Measurements from ENCODE around the gene MARCHF10.
"Not testable (repeated sequence)": the region's sequence is repeated elsewhere in the genome, so short reads cannot be mapped to it uniquely, and the experiment has no call there.

MARCHF10 gene

GRCh38 chr17:62831066-62831465 is 23.0 kb upstream of the MARCHF10 start:
- not testable (repeated sequence) for H3K14ac ChIP-seq (ENCODE audit: low read length); H3K4me1 ChIP-seq (ENCODE audit: control insufficient read depth in 2 of 2, insufficient read depth in 1 of 2, low read depth in 1 of 2, low read length in 2 of 2); H2BK5ac ChIP-seq (ENCODE audit: low read length); H3K27ac ChIP-seq (replicated peaks; ENCODE audit: low read length); DNase-seq (ENCODE audit: low spot score); H3K4me3 ChIP-seq (ENCODE audit: low read length in 2 of 2); H3K4me2 ChIP-seq (ENCODE audit: insufficient read depth, low read length, poor library complexity, severe bottlenecking); H3K23ac ChIP-seq (ENCODE audit: low read depth, low read length, poor library complexity); H4K91ac ChIP-seq (ENCODE audit: low read depth, low read length, poor library complexity); H2AK5ac ChIP-seq (ENCODE audit: low read depth, low read length); H3K4ac ChIP-seq (ENCODE audit: low read length); H3K27me3 ChIP-seq (ENCODE audit: control insufficient read depth in 3 of 3, insufficient read depth in 3 of 3, low read depth in 1 of 3, low read length in 3 of 3); H2BK12ac ChIP-seq (ENCODE audit: low read length); H3K36me3 ChIP-seq (replicated peaks in 1 of 2; ENCODE audit: control insufficient read depth in 2 of 2, insufficient read depth in 2 of 2, low read length in 2 of 2); H3K18ac ChIP-seq (ENCODE audit: low read length); H3K9me3 ChIP-seq (replicated peaks in 1 of 2; ENCODE audit: control insufficient read depth in 2 of 2, insufficient read depth in 1 of 2, low read depth in 1 of 2, low read length in 2 of 2); H2AFZ ChIP-seq (ENCODE audit: low read length); H3K9ac ChIP-seq (ENCODE audit: low read depth, low read length, poor library complexity); H3K79me1 ChIP-seq (ENCODE audit: low read depth, low read length); H2BK15ac ChIP-seq (ENCODE audit: low read length); H4K8ac ChIP-seq (ENCODE audit: low read depth, low read length); H2BK120ac ChIP-seq (ENCODE audit: low read depth, low read length)
- whole genome bisulfite sequencing, 2 donors (ENCODE audit: extremely low coverage in 2 of 2, insufficient read length in 2 of 2, insufficient replicate concordance in 1 of 2) = no CpG with 5 or more reads among the region's 6 CpGs

- no peak overlapping the region for H3K9ac ChIP-seq (ENCODE audit: low read depth, low read length, poor library complexity)
- H3K27me3 ChIP-seq (ENCODE audit: control insufficient read depth in 3 of 3, insufficient read depth in 3 of 3, low read depth in 1 of 3, low read length in 3 of 3) = no peaks in the 10 kb centered on the region
- no peak overlapping the region for H3K23ac ChIP-seq (ENCODE audit: low read depth, low read length, poor library complexity)
- H3K27ac ChIP-seq (replicated peaks; ENCODE audit: low read length) = no peak overlapping the region
- H3K4me1 ChIP-seq (ENCODE audit: control insufficient read depth in 2 of 2, insufficient read depth in 1 of 2, low read depth in 1 of 2, low read length in 2 of 2) = peaks cover 4 to 10% of the 10 kb centered on the region in 2 donors
- H3K79me1 ChIP-seq (ENCODE audit: low read depth, low read length) = no peaks in the 10 kb centered on the region
- H3K14ac ChIP-seq (ENCODE audit: low read length) = no peak overlapping the region
- H3K4me3 ChIP-seq (ENCODE audit: low read length in 2 of 2) = no peak overlapping the region
- no peak overlapping the region for H3K4ac ChIP-seq (ENCODE audit: low read length)
- H4K91ac ChIP-seq (ENCODE audit: low read depth, low read length, poor library complexity) = no peak overlapping the region
- H4K8ac ChIP-seq (ENCODE audit: low read depth, low read length) = no peak overlapping the region
- H3K36me3 ChIP-seq (replicated peaks in 1 of 2; ENCODE audit: control insufficient read depth in 2 of 2, insufficient read depth in 2 of 2, low read length in 2 of 2) = no peaks in the 10 kb centered on the region
- WGBS, 2 donors (ENCODE audit: extremely low coverage in 2 of 2, insufficient read length in 2 of 2, insufficient replicate concordance in 1 of 2) = no CpG with 5 or more reads among the region's 10 CpGs
- no peak overlapping the region for H3K4me2 ChIP-seq (ENCODE audit: insufficient read depth, low read length, poor library complexity, severe bottlenecking)
- no peak overlapping the region for H2AK5ac ChIP-seq (ENCODE audit: low read depth, low read length)
- H2BK12ac ChIP-seq (ENCODE audit: low read length) = no peak overlapping the region
- no peak overlapping the region for H3K18ac ChIP-seq (ENCODE audit: low read length)
- H2BK5ac ChIP-seq (ENCODE audit: low read length) = no peak overlapping the region
- no peaks in the 10 kb centered on the region for H3K9me3 ChIP-seq (replicated peaks in 1 of 2; ENCODE audit: control insufficient read depth in 2 of 2, insufficient read depth in 1 of 2, low read depth in 1 of 2, low read length in 2 of 2)
- DNase-seq (ENCODE audit: low spot score) = no peak
- H2AFZ ChIP-seq (ENCODE audit: low read length) = no peak overlapping the region
- no peak overlapping the region for H2BK120ac ChIP-seq (ENCODE audit: low read depth, low read length)
- no peak overlapping the region for H2BK15ac ChIP-seq (ENCODE audit: low read length)
These were observed 19.8 kb upstream of the MARCHF10 start for GRCh38 chr17:62827746-62828485.

- Histone ChIP-seq H2AK5ac (ENCODE audit: low read depth, low read length) (no peak overlapping the region), H2BK12ac (ENCODE audit: low read length) (no peak overlapping the region), H2BK15ac (ENCODE audit: low read length) (no peak overlapping the region), H3K18ac (ENCODE audit: low read length) (no peak overlapping the region), H3K36me3 (replicated peaks in 1 of 2; ENCODE audit: control insufficient read depth in 2 of 2, insufficient read depth in 2 of 2, low read length in 2 of 2) (no peaks in the 10 kb centered on the region), H3K4ac (ENCODE audit: low read length) (no peak overlapping the region), H3K23ac (ENCODE audit: low read depth, low read length, poor library complexity) (no peak overlapping the region), H2BK5ac (ENCODE audit: low read length) (no peak overlapping the region), H3K27me3 (ENCODE audit: control insufficient read depth in 3 of 3, insufficient read depth in 3 of 3, low read depth in 1 of 3, low read length in 3 of 3) (no peaks in the 10 kb centered on the region), H4K91ac (ENCODE audit: low read depth, low read length, poor library complexity) (no peak overlapping the region), H2BK120ac (ENCODE audit: low read depth, low read length) (no peak overlapping the region), H3K14ac (ENCODE audit: low read length) (no peak overlapping the region), H3K79me1 (ENCODE audit: low read depth, low read length) (no peaks in the 10 kb centered on the region), H3K4me1 (ENCODE audit: control insufficient read depth in 2 of 2, insufficient read depth in 1 of 2, low read depth in 1 of 2, low read length in 2 of 2) (peaks cover 4 to 10% of the 10 kb centered on the region in 2 donors), H3K4me3 (ENCODE audit: low read length in 2 of 2) (no peak overlapping the region), H3K4me2 (ENCODE audit: insufficient read depth, low read length, poor library complexity, severe bottlenecking) (no peak overlapping the region), H3K27ac (replicated peaks; ENCODE audit: low read length) (no peak overlapping the region), H2AFZ (ENCODE audit: low read length) (no peak overlapping the region), H3K9me3 (replicated peaks in 1 of 2; ENCODE audit: control insufficient read depth in 2 of 2, insufficient read depth in 1 of 2, low read depth in 1 of 2, low read length in 2 of 2) (no peaks in the 10 kb centered on the region), H4K8ac (ENCODE audit: low read depth, low read length) (no peak overlapping the region), H3K9ac (ENCODE audit: low read depth, low read length, poor library complexity) (no peak overlapping the region)
- no CpG with 5 or more reads among the region's 3 CpGs for WGBS, 2 donors (ENCODE audit: extremely low coverage in 2 of 2, insufficient read length in 2 of 2, insufficient replicate concordance in 1 of 2)
- no peak for DNase-seq (ENCODE audit: low spot score)
These were observed 18.8 kb upstream of the MARCHF10 start for GRCh38 chr17:62826956-62827355.

DNA sequence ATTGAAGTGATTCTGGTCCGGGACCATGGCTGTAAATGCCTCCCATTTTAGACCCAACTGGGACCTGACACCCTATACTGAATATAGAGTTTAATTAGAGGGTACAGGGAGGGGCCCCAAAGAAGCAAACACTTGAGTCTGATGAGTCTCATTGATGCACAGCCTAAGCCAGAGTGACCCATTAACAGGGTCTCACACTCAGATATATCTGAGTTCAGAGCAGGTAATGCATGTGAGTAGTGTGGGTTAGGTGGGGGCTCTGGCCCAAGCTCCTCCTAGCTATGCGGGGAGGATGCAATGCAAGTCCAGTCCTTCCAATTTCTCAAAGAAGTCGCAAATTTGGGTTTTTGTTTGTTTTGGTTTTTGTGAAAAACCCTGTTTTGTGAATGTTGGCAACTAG is 17.1 kb upstream of the MARCHF10 start:
- peak overlapping the region; percentile 76 for H2AFZ ChIP-seq (ENCODE audit: low read length)
- H3K9me3 ChIP-seq (replicated peaks in 1 of 2; ENCODE audit: control insufficient read depth in 2 of 2, insufficient read depth in 1 of 2, low read depth in 1 of 2, low read length in 2 of 2) = no peaks in the 10 kb centered on the region
- no peak overlapping the region for H3K23ac ChIP-seq (ENCODE audit: low read depth, low read length, poor library complexity)
- no peak overlapping the region for H3K4me2 ChIP-seq (ENCODE audit: insufficient read depth, low read length, poor library complexity, severe bottlenecking)
- no peak overlapping the region for H4K91ac ChIP-seq (ENCODE audit: low read depth, low read length, poor library complexity)
- H4K8ac ChIP-seq (ENCODE audit: low read depth, low read length) = no peak overlapping the region
- H3K4ac ChIP-seq (ENCODE audit: low read length) = no peak overlapping the region
- H3K14ac ChIP-seq (ENCODE audit: low read length) = no peak overlapping the region
- no peak overlapping the region for H3K9ac ChIP-seq (ENCODE audit: low read depth, low read length, poor library complexity)
- H3K18ac ChIP-seq (ENCODE audit: low read length) = no peak overlapping the region
- H3K27me3 ChIP-seq (ENCODE audit: control insufficient read depth in 3 of 3, insufficient read depth in 3 of 3, low read depth in 1 of 3, low read length in 3 of 3) = no peaks in the 10 kb centered on the region
- WGBS, 2 donors (ENCODE audit: extremely low coverage in 2 of 2, insufficient read length in 2 of 2, insufficient replicate concordance in 1 of 2) = no CpG with 5 or more reads among the region's 3 CpGs
- no peak overlapping the region for H2BK12ac ChIP-seq (ENCODE audit: low read length)
- DNase-seq (ENCODE audit: low spot score) = no peak
- no peaks in the 10 kb centered on the region for H3K79me1 ChIP-seq (ENCODE audit: low read depth, low read length)
- no peak overlapping the region for H2BK15ac ChIP-seq (ENCODE audit: low read length)
- H3K4me1 ChIP-seq (ENCODE audit: control insufficient read depth in 2 of 2, insufficient read depth in 1 of 2, low read depth in 1 of 2, low read length in 2 of 2) = peaks cover 5 to 20% of the 10 kb centered on the region in 2 donors
- H2BK120ac ChIP-seq (ENCODE audit: low read depth, low read length) = no peak overlapping the region
- no peak overlapping the region for H3K4me3 ChIP-seq (ENCODE audit: low read length in 2 of 2)
- H3K27ac ChIP-seq (replicated peaks; ENCODE audit: low read length) = peak overlapping the region; percentile 27
- H2BK5ac ChIP-seq (ENCODE audit: low read length) = no peak overlapping the region
- no peaks in the 10 kb centered on the region for H3K36me3 ChIP-seq (replicated peaks in 1 of 2; ENCODE audit: control insufficient read depth in 2 of 2, insufficient read depth in 2 of 2, low read length in 2 of 2)
- no peak overlapping the region for H2AK5ac ChIP-seq (ENCODE audit: low read depth, low read length)
